HG03175 (cell line): ENCODE results near the gene CHMP2A.
A peak's percentile ranks its signal among the peaks of the same experiment; 100 is the strongest.
"Not testable (repeated sequence)": the region's sequence is repeated elsewhere in the genome, so short reads cannot be mapped to it uniquely, and the experiment has no call there.

Source experiments
- ATAC-seq: cut with Tn5 transposase; IDR thresholded peaks from one replicate; pipeline ENCODE4 v1.9.1; 2021; ENCODE audit warnings: mild to moderate bottlenecking, moderate library complexity; ENCODE audit not compliant: unreplicated experiment

The CHMP2A gene

DNA sequence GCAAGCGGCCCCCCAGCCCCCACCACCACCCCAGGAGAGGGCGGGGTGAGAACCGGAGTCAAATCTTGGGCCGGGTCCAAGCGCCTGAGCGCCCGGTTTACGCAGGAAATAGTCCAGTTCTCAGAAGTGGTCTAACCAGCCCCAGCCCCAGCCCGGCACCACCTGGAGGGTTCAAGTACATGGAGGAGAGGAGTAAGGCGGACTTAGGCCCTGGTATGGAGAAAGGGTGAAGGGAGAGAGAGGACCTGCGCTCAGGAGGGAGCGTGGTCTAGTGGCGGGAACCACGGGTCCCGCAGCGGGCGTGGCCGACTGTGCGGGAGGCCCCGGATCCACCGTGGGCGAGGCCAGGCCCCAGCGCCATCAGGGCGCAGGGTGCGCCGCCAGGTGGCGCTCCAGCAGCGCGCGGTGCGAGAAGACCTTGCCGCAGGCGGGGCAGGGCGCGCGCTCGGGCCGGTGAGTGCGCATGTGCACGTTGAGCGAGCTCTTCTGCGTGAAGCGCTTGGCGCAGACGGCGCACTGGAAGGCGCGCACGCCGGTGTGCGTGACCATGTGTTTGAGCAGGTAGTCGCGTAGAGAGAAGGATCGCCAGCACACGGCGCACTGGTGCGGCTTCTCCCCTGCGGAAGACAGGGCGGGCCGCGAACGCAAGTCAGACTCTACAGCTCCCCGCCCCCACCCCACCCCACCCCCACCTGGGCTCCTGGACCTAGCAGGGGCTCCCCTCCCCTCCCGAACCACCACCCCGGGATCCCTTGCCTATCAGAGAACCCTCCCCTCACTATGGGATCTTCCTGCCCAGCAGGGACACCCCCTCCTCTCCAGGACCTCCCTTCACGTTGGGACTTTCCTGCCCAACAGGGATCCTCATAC, 41.0 kb downstream of the CHMP2A start:
- ATAC-seq, result peak; percentile 79

DNA sequence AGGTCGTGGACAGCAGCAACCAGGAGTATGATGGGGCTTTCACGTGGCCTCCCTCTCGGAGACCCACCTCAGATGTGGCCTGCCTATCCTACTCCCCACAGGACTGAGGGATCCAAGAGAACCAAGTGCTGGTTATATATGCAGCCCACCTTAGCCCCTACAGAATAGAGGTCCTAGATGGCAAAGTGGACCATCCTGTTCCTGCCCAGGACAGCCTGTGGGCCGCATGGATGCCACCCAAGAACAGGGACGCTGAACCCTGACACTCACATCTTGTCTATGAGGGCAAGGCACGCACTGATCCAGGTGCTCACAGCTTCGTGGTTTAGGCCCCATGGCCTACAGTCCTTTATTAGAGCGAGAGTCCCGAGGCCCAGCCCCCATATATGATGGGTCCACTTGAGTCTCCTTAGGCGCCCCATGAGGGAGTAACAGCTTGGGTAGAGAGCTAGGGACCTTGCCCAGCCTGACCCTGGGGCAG, 41.7 kb downstream of the CHMP2A start:
- no peak for ATAC-seq

GRCh38 chr19:58511353-58512208, 43.3 kb downstream of the CHMP2A start, which contains the start of gene SLC27A5:
TSS of gene SLC27A5 (minus strand) at chr19:58511992. CDS start at chr19:58511955, 37 bp downstream.
- ATAC-seq, result no peak

DNA sequence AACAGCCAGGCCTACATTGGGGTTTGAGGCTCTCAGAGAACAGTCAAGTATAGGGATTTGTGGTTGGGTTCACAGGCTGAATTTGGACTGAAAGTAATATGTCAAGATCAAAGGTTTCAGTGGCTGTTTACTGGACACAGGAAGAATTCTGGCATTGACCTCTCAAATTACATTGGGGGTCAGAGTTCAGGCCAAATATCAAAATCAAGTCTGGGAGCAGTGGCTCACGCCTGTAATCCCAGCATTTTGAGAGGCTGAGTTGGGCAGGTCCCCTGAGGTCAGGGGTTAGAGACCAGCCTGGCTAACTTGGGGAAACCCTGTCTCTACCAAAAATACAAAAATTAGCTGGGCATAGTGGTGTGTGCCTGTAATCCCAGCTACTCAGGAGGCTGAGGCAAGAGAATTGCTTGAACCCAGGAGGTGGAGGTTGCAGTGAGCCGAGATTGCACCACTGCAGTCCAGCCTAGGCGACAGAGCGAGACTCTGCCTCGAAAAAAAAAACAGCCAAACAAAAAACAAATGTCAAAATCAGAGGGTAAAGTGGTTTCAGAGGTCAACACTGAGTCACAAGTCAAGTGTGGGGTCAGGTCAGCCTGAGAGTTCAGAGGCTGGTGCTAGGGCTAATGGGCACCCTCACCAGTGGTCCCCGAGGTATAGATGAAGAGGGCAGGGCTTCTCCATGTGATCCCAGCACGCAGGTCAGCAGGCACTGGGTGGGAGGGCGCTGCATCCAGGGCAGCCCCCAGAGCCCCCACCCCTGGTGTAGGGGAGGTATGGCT, 44.6 kb downstream of the CHMP2A start:
- ATAC-seq, result no peak

DNA sequence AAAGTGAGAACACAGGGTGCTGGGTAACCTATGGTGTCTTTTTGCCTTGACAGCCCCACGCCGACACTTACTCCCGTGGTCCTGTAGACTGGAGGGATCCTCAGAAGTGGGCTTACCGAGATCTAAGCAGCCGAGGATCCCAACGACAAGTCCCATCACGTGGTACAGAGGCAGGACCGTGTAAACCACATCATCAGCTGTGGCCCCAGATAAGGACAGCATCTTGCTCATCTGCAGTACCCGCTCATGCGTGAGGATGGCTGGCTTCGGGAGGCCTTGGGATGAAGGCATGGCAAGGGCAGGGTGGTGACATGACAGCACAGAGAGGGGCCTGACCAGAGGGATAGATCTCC, 45.2 kb downstream of the CHMP2A start:
- ATAC-seq, result no peak

DNA sequence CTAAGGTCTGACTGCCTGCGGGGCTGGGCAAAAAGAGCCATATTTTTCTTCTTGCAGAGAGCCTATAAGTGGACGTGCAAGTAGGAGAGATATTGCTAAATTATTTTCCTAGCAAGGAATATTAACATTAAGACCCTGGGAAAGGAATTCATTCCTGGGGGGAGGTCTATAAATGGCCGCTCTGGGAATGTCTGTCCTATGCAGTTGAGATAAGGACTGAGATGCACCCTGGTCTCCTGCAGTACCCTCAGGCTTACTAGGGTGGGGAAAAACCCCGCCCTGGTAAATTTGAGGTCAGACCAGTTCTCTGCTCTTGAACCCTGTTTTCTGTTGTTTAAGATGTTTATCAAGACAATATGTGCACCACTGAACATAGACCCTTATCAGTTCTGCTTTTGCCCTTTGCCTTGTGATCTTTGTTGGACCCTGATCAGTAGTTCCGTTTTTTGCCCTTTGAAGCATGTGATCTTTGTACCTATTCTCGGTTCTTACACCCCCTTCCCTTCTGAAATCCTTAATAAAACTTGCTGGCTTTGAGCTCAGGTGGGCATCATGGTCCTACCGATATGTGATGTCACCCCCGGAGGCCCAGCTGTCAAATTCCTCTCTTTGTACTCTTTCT, 47.2 kb downstream of the CHMP2A start:
- ATAC-seq, result not testable (repeated sequence)
